B cell (primary cell): ENCODE results near the gene MBTPS1. TPM values are rescaled to one million over a fixed set of nuclear protein-coding genes. Genes with fewer than 3 reads are reported as not detected.

ENCODE experiments used
- ATAC-seq: fragments of 200-7000 bp; cut with Tn5 transposase; one replicate; pipeline ENCODE4 v1.10.0; 2021; ENCODE audit warnings: low read depth, mild to moderate bottlenecking, moderate number of reproducible peaks, moderate library complexity
- CTCF ChIA-PET: fragments of 350-600 bp; sonication (Branson Sonifier 250); formaldehyde crosslinking; loops from one replicate; lab custom pipeline; 2021; ENCODE audit warnings: antibody characterized with exemption, inconsistent platforms; lab: Charles Lee
- POLR2A ChIA-PET: fragments of 350-600 bp; sonication (Branson Sonifier 250); formaldehyde crosslinking; loops from one replicate; lab custom pipeline; 2021; ENCODE audit warnings: antibody characterized with exemption; lab: Charles Lee
- DNase-seq: peaks from one replicate; pipeline ENCODE4 v3.0.0; 2013
- H2AFZ ChIP-seq: 2 replicates; pipeline ENCODE4 v1.6.1; 2012; ENCODE audit warnings: mild to moderate bottlenecking, low read depth, low read length; ENCODE audit not compliant: insufficient read depth, poor library complexity, severe bottlenecking
- H3K27ac ChIP-seq, 2 donors: 1 replicate in 1 of 2; 2 replicates in 1 of 2; pipeline ENCODE4 v1.5.1; 2012 to 2013; ENCODE audit warnings: low read length in 2 of 2, mild to moderate bottlenecking in 2 of 2, moderate library complexity in 1 of 2
- H3K27me3 ChIP-seq, 4 experiments: fragments of 200-600 bp in 1 of 4; sonication (generic) in 1 of 4; replicated peaks in 1 of 4; 1 replicate in 2 of 4; 2 replicates in 2 of 4; pipeline versions ENCODE4 v1.6.1 to v1.7.0; 2013 to 2016; ENCODE audit warnings: low read length in 3 of 4, mild to moderate bottlenecking in 2 of 4, mixed read lengths in 1 of 4, moderate library complexity in 1 of 4; ENCODE audit not compliant: insufficient read depth in 4 of 4, control insufficient read depth in 3 of 4; ENCODE audit errors: control extremely low read depth in 1 of 4
- H3K36me3 ChIP-seq, 2 experiments: replicated peaks in 1 of 2; 1 replicate in 1 of 2; 2 replicates in 1 of 2; pipeline versions ENCODE4 v1.6.1 to v1.7.1; 2013; ENCODE audit warnings: low read length in 1 of 2; ENCODE audit not compliant: insufficient read depth in 2 of 2, control insufficient read depth in 1 of 2; ENCODE audit errors: control extremely low read depth in 1 of 2, extremely low read depth in 1 of 2
- H3K4me1 ChIP-seq, 2 donors: fragments of 200-600 bp in 1 of 2; sonication (generic) in 1 of 2; 1 replicate in 1 of 2; 2 replicates in 1 of 2; pipeline versions ENCODE4 v1.5.1 to v1.6.1; 2013 to 2017; ENCODE audit warnings: low read length in 2 of 2; ENCODE audit not compliant: control insufficient read depth in 2 of 2, insufficient read depth in 2 of 2
- H3K4me2 ChIP-seq: replicated peaks from 2 replicates; pipeline ENCODE3; 2012; ENCODE audit warnings: mild to moderate bottlenecking, low read depth, low read length; ENCODE audit not compliant: poor library complexity, severe bottlenecking
- H3K4me3 ChIP-seq, 5 experiments: fragments of 200-600 bp in 1 of 5; sonication (generic) in 1 of 5; 1 replicate in 3 of 5; 2 replicates in 2 of 5; pipeline versions ENCODE4 v1.5.1 to v1.7.0; 2011 to 2016; ENCODE audit warnings: low read length in 4 of 5, mild to moderate bottlenecking in 4 of 5, low read depth in 2 of 5, control low read depth in 1 of 5, moderate library complexity in 1 of 5; ENCODE audit not compliant: insufficient read depth in 1 of 5; ENCODE audit errors: control extremely low read depth in 1 of 5, extremely low read depth in 1 of 5
- H3K79me2 ChIP-seq: fragments of 200-600 bp; sonication (generic); one replicate; pipeline ENCODE4 v1.6.0; 2016; ENCODE audit warnings: low read length; ENCODE audit not compliant: control insufficient read depth, insufficient read depth
- H3K9ac ChIP-seq: fragments of 200-600 bp; sonication (generic); 2 replicates; pipeline ENCODE4 v1.6.1; 2017; ENCODE audit warnings: mild to moderate bottlenecking, low read length, moderate library complexity
- H3K9me3 ChIP-seq, 3 donors: one replicate each; pipeline versions ENCODE4 v1.6.1 to v1.7.1; 2013; ENCODE audit warnings: low read length in 2 of 3; ENCODE audit not compliant: control insufficient read depth in 2 of 3, insufficient read depth in 1 of 3; ENCODE audit errors: control extremely low read depth in 1 of 3
- H4K20me1 ChIP-seq: 2 replicates; pipeline ENCODE4 v1.6.0; 2012; ENCODE audit warnings: mild to moderate bottlenecking, low read length; ENCODE audit not compliant: insufficient read depth, control insufficient read depth, poor library complexity, severe bottlenecking
- H3K27ac Mint-ChIP-seq: one replicate; pipeline ENCODE4 v1.8.0; 2021; ENCODE audit warnings: mixed read lengths
- H3K27me3 Mint-ChIP-seq: one replicate; pipeline ENCODE4 v1.8.0; 2021; ENCODE audit warnings: mixed read lengths
- H3K4me1 Mint-ChIP-seq: one replicate; pipeline ENCODE4 v1.8.0; 2021; ENCODE audit warnings: mixed read lengths
- H3K4me3 Mint-ChIP-seq: one replicate; pipeline ENCODE4 v1.8.0; 2021; ENCODE audit warnings: mixed read lengths
- H3K9me3 Mint-ChIP-seq: one replicate; pipeline ENCODE4 v1.8.0; 2022; ENCODE audit warnings: mixed read lengths; ENCODE audit not compliant: insufficient read depth
- EZH2 ChIP-seq: IDR thresholded peaks from 2 replicates; pipeline ENCODE4 v1.6.1; 2012; ENCODE audit warnings: borderline replicate concordance, low read depth, mild to moderate bottlenecking, moderate library complexity, low read length; ENCODE audit not compliant: insufficient read depth, poor library complexity, severe bottlenecking
- WGBS: methylation state at CpG from one replicate; pipeline ENCODE4 v1.1.5; 2013; ENCODE audit warnings: missing lambda C conversion rate; ENCODE audit not compliant: insufficient coverage; 5-methylcytosine and 5-hydroxymethylcytosine counted together
- intact Hi-C: fragments of 100-400 bp; cut with micrococcal nuclease; formaldehyde crosslinking; loops from one replicate; pipeline ENCODE4 v1.10.0; 2022
- polyA plus RNA-seq: library from polyadenylated mRNA; depleted of rRNA; stranded (reverse); fragments of >200 nt; gene quantifications from 2 replicates; pipeline ENCODE4 v1.2.3, GENCODE V29; 2012
- total RNA-seq, 2 donors: library from RNA; stranded (reverse); fragments of 120-200 nt in 1 of 2; gene quantifications; 1 replicate in 1 of 2; 2 replicates in 1 of 2; pipeline versions ENCODE4 v1.2.3 to v1.2.4, GENCODE V29; 2013 to 2022
- TF ChIP-seq, protein P1 (sequence below): fragments of 200-600 bp; IDR thresholded peaks from one replicate; pipeline ENCODE4 v1.8.0; 2022; ENCODE audit warnings: antibody characterized with exemption, mild to moderate bottlenecking

MBTPS1 gene
- total and polyA plus RNA-seq, 2 donors (not counting 1 experiment from before 2014, with no cell fraction given) = 85.9 to 120 TPM

DNA sequence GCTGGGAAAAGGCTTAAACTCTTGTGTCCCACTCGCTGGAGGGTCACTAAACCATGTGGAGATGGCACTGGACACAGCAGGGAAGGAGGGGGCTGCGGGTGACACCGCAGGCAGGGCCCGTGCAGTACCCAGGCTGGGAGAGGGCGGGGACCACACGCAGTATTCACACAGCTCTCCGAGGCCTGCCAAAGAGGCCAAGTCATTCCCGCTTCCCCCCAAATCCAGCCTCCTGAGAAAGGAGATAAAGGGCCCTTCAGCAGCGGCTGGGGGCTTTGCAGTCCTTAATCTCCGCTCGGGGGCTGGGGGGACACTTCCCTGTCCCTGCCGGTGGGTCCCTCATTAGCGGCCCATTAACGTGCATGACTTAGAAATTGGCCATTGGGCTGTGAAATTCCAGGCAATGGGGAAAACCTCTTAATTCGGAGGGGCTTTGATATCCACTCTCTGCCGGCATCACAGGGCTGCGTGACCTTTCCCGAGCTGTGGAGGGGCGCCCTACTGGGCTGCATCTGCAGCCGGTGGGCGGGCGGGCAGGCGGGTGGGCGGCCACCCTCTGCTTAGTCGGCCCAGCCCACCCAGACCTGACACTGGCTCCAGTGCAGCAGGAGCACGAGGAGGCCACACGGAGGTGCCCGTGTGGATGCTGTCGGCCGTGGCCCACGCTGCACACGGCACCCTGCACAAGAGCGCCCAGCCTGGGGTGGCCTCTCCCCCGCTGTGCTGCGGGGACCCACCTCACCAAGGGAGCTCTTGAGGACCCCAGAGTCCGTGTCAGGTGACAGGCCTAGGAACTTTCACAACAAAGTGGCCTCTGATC lies 71.5 kb downstream of the MBTPS1 start:
- 64% methylated on average over 36 of the region's 36 CpGs for WGBS
- CTCF ChIA-PET = interaction anchor here (1.3 kb wide), 1 partner anchor 16 kb away, joined by 12 read pairs; no protein-coding TSS in a partner anchor
- no peak overlapping the region for H3K9ac ChIP-seq

DNA sequence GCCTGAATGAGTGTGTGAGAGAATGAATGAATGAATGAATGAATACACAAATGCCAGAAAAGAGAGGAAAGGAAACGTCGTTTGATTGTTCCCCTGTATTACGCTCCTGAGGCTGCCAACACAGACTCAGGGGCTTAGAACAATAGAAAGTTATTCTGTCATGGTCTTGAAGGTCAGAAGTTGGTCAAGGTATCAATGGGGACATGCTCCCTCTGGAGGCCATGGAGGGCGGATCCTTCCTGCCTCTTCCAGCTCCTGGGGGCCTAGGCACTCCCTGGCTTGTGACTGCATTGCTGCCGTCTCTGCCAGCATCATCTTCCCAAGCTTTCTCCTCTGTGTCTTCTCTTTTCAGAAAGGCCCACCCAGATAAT lies 72.6 kb downstream of the MBTPS1 start:
- TF ChIP-seq, protein P1, sequence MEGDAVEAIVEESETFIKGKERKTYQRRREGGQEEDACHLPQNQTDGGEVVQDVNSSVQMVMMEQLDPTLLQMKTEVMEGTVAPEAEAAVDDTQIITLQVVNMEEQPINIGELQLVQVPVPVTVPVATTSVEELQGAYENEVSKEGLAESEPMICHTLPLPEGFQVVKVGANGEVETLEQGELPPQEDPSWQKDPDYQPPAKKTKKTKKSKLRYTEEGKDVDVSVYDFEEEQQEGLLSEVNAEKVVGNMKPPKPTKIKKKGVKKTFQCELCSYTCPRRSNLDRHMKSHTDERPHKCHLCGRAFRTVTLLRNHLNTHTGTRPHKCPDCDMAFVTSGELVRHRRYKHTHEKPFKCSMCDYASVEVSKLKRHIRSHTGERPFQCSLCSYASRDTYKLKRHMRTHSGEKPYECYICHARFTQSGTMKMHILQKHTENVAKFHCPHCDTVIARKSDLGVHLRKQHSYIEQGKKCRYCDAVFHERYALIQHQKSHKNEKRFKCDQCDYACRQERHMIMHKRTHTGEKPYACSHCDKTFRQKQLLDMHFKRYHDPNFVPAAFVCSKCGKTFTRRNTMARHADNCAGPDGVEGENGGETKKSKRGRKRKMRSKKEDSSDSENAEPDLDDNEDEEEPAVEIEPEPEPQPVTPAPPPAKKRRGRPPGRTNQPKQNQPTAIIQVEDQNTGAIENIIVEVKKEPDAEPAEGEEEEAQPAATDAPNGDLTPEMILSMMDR = no peak
- TF ChIP-seq EZH2 = no peak
- intact Hi-C loops = no loop called here
- Histone ChIP-seq H3K9me3 (peaks cover 0 to 2% (median 0%) of the 10 kb centered on the region in 3 donors), H3K36me3 (peaks cover 0 to 9% of the 10 kb centered on the region in 2 experiments), H3K79me2 (no peaks in the 10 kb centered on the region), H3K27ac (no peak overlapping the region), H3K4me1 (no peaks in the 10 kb centered on the region), H3K4me3 (no peak overlapping the region), H3K27me3 (peaks cover 0 to 23% (median 3%) of the 10 kb centered on the region in 4 experiments), H3K9ac (no peak overlapping the region), H2AFZ (no peak overlapping the region), H4K20me1 (no peaks in the 10 kb centered on the region), H3K4me2 (no peak overlapping the region)
- Mint-ChIP-seq H3K4me3 (no peak overlapping the region), H3K27ac (no peak overlapping the region), H3K9me3 (no peaks in the 10 kb centered on the region), H3K27me3 (peaks cover 31% of the 10 kb centered on the region), H3K4me1 (no peaks in the 10 kb centered on the region)
- 23% methylated on average over 5 of the region's 5 CpGs for WGBS
- ATAC-seq = no peak
- CTCF ChIA-PET = no interaction called here
- POLR2A ChIA-PET = no interaction called here
- no peak for DNase-seq

More for the DNA sequence above, 71.5 kb downstream of the MBTPS1 start:
- no peak for ATAC-seq
- no peak for TF ChIP-seq EZH2
- TF ChIP-seq, protein P1 = no peak
- intact Hi-C loops = no loop called here
- POLR2A ChIA-PET = no interaction called here
- no peak overlapping the region for H3K4me3 ChIP-seq
- H2AFZ ChIP-seq = no peak overlapping the region
- peaks cover 0 to 2% (median 0%) of the 10 kb centered on the region in 3 donors for H3K9me3 ChIP-seq
- no peaks in the 10 kb centered on the region for H3K4me1 ChIP-seq
- H3K4me2 ChIP-seq = no peak overlapping the region
- no peaks in the 10 kb centered on the region for H3K79me2 ChIP-seq
- no peaks in the 10 kb centered on the region for H3K4me1 Mint-ChIP-seq
- H3K27me3 ChIP-seq = peaks cover 0 to 23% (median 3%) of the 10 kb centered on the region in 4 experiments
- no peaks in the 10 kb centered on the region for H3K9me3 Mint-ChIP-seq
- H4K20me1 ChIP-seq = no peaks in the 10 kb centered on the region
- H3K27me3 Mint-ChIP-seq = peaks cover 24% of the 10 kb centered on the region
- H3K27ac ChIP-seq = no peak overlapping the region
- no peak overlapping the region for H3K4me3 Mint-ChIP-seq
- no peak overlapping the region for H3K27ac Mint-ChIP-seq
- DNase-seq = no peak
- H3K36me3 ChIP-seq = peaks cover 2 to 15% of the 10 kb centered on the region in 2 experiments
